ENCODE data around the gene ABHD12. TPM values are rescaled to one million over a fixed set of nuclear protein-coding genes. Genes with fewer than 3 reads are reported as not detected.

The ABHD12 gene
- total RNA-seq, 1 experiment from 2014 or later, result 40.6 TPM

DNA sequence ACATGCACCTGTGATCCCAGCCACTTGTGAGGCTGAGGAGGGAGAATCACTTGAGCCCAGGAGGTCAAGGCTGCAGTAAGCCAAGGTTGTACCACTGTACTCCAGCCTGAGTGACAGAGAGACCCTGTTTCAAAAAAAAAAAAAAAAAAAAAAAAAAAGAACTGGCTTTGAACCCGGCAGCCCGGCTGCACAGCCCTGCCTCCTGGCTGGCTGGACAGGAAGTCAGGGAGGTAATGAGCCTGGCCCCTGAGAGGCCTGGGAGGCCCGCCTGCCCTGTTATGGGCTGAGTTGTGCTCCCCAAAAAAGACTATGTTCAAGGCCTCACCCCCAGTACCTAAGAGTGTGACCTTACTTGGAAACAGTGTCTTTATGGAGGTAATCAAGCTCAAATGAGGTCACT lies 65.6 kb downstream of the ABHD12 start:
- H3K27me3 ChIP-seq (replicated peaks; ENCODE audit: insufficient read depth, low read depth, low read length, poor library complexity), result no peaks in the 10 kb centered on the region
- H3K9me3 ChIP-seq (ENCODE audit: low read depth, low read length, poor library complexity, severe bottlenecking), result no peaks in the 10 kb centered on the region
- no peak for TF ChIP-seq EZH2 (IDR thresholded peaks at IDR 0.05; ENCODE audit: borderline replicate concordance, low read depth, low read length, poor library complexity, severe bottlenecking)
- TF ChIP-seq, protein P1, sequence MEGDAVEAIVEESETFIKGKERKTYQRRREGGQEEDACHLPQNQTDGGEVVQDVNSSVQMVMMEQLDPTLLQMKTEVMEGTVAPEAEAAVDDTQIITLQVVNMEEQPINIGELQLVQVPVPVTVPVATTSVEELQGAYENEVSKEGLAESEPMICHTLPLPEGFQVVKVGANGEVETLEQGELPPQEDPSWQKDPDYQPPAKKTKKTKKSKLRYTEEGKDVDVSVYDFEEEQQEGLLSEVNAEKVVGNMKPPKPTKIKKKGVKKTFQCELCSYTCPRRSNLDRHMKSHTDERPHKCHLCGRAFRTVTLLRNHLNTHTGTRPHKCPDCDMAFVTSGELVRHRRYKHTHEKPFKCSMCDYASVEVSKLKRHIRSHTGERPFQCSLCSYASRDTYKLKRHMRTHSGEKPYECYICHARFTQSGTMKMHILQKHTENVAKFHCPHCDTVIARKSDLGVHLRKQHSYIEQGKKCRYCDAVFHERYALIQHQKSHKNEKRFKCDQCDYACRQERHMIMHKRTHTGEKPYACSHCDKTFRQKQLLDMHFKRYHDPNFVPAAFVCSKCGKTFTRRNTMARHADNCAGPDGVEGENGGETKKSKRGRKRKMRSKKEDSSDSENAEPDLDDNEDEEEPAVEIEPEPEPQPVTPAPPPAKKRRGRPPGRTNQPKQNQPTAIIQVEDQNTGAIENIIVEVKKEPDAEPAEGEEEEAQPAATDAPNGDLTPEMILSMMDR (conservative IDR thresholded peaks at IDR 0.05; ENCODE audit: low read depth, low read length), result no peak
- no TSS peak for BruUV-seq (replicated peaks)
- ChIA-PET CTCF (no interaction called here), POLR2A (ENCODE audit: low non-redundant PET) (no interaction called here)
- H3K4me1 ChIP-seq (ENCODE audit: insufficient read depth, low read length, poor library complexity, severe bottlenecking), result no peaks in the 10 kb centered on the region
- no peaks in the 10 kb centered on the region for H3K36me3 ChIP-seq (ENCODE audit: insufficient read depth, low read length, poor library complexity, severe bottlenecking)
- intact Hi-C loops (cut with micrococcal nuclease; ENCODE audit: unreplicated experiment), result no loop called here
- H3K4me3 ChIP-seq (ENCODE audit: low read depth, low read length, poor library complexity, severe bottlenecking), result no peak overlapping the region
- H3K27ac ChIP-seq (ENCODE audit: low read depth, low read length, poor library complexity, severe bottlenecking), result no peak overlapping the region
- DNase-seq (ENCODE audit: low spot score), result no peak

DNA sequence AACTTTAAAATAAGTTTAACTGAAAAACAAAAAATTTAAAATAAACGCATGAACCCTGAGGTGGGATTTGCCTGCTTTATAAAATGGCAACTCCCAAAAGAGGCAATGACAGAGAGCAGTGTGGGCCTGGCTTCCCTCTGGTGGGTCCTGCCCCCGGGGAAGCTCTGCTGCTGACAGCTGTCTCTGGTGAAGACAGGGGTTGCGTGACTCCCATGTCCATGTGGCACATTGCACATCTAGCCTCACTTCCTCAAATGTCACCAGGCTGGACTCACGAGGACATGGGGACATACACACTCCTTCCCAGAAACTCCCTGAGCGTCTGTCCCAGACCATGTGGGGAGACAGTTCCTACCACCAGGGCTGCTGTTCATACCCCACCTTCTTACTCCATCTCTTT lies 66.2 kb downstream of the ABHD12 start:
- POLR2A ChIA-PET (ENCODE audit: low non-redundant PET), result no interaction called here
- no peaks in the 10 kb centered on the region for H3K27me3 ChIP-seq (replicated peaks; ENCODE audit: insufficient read depth, low read depth, low read length, poor library complexity)
- TF ChIP-seq, protein P1 (conservative IDR thresholded peaks at IDR 0.05; ENCODE audit: low read depth, low read length), result no peak
- TF ChIP-seq EZH2 (IDR thresholded peaks at IDR 0.05; ENCODE audit: borderline replicate concordance, low read depth, low read length, poor library complexity, severe bottlenecking), result no peak
- no peak for DNase-seq (ENCODE audit: low spot score)
- CTCF ChIA-PET, result no interaction called here
- H3K4me3 ChIP-seq (ENCODE audit: low read depth, low read length, poor library complexity, severe bottlenecking), result no peak overlapping the region
- H3K36me3 ChIP-seq (ENCODE audit: insufficient read depth, low read length, poor library complexity, severe bottlenecking), result no peaks in the 10 kb centered on the region
- intact Hi-C loops (cut with micrococcal nuclease; ENCODE audit: unreplicated experiment), result no loop called here
- H3K4me1 ChIP-seq (ENCODE audit: insufficient read depth, low read length, poor library complexity, severe bottlenecking), result no peaks in the 10 kb centered on the region
- no TSS peak for BruUV-seq (replicated peaks)
- no peaks in the 10 kb centered on the region for H3K9me3 ChIP-seq (ENCODE audit: low read depth, low read length, poor library complexity, severe bottlenecking)
- no peak overlapping the region for H3K27ac ChIP-seq (ENCODE audit: low read depth, low read length, poor library complexity, severe bottlenecking)

DNA sequence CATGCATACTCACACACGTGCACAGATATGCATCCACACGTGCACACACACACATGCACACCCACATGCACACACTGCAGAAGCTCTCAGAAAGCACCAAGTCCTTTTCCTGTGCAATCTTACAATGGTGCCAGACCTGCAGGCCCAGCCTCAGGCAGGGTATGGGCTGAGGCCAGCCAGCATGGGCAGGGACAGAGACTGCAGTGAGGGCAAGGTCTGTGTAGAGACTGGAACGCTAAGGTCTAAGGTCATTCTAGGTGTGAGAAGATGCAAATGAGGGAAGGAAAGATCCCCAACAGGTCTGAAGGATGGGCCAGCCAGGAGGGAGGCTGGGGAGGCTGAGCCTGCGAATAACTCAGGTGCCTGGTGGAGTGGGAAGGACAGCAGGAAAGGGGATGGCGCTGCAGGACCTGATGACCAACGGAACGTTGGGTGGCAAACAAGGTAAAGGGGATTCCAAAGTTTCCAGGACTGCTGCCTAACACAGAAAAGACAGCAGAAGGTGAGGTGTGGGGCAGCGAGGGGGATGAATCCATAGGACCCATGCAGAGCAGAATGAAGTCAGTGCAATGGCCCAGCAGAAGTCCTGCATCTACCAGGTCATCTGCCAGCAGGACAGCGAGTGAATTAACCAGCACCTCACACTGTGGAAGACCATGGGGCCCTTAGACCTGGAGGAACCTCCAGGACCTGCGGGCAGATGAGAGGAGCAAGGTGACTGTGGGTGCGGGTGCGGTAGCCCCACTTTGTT lies 67.0 kb downstream of the ABHD12 start:
- intact Hi-C loops (cut with micrococcal nuclease; ENCODE audit: unreplicated experiment), result no loop called here
- H3K9me3 ChIP-seq (ENCODE audit: low read depth, low read length, poor library complexity, severe bottlenecking), result no peaks in the 10 kb centered on the region
- no peaks in the 10 kb centered on the region for H3K4me1 ChIP-seq (ENCODE audit: insufficient read depth, low read length, poor library complexity, severe bottlenecking)
- no TSS peak for BruUV-seq (replicated peaks)
- no peak overlapping the region for H3K4me3 ChIP-seq (ENCODE audit: low read depth, low read length, poor library complexity, severe bottlenecking)
- ChIA-PET CTCF (no interaction called here), POLR2A (ENCODE audit: low non-redundant PET) (no interaction called here)
- no peak for DNase-seq (ENCODE audit: low spot score)
- H3K27me3 ChIP-seq (replicated peaks; ENCODE audit: insufficient read depth, low read depth, low read length, poor library complexity), result no peaks in the 10 kb centered on the region
- no peaks in the 10 kb centered on the region for H3K36me3 ChIP-seq (ENCODE audit: insufficient read depth, low read length, poor library complexity, severe bottlenecking)
- no peak overlapping the region for H3K27ac ChIP-seq (ENCODE audit: low read depth, low read length, poor library complexity, severe bottlenecking)
- TF ChIP-seq EZH2 (IDR thresholded peaks at IDR 0.05; ENCODE audit: borderline replicate concordance, low read depth, low read length, poor library complexity, severe bottlenecking), result no peak
- TF ChIP-seq, protein P1 (conservative IDR thresholded peaks at IDR 0.05; ENCODE audit: low read depth, low read length), result no peak

All from A673 (cell line).